Measurements from ENCODE around the gene PLXDC1.
A peak's percentile ranks its signal among the peaks of the same experiment; 100 is the strongest.

The PLXDC1 gene

GRCh38 chr17:39073916-39074315, 77.5 kb downstream of the PLXDC1 start:
- Histone ChIP-seq H3K36me3 (ENCODE audit: control insufficient read depth in 1 of 2, insufficient read depth in 2 of 2, low read length in 2 of 2) (peaks cover 0 to 4% of the 10 kb centered on the region in 2 donors), H3K27ac (ENCODE audit: low read length) (no peak overlapping the region), H3K27me3 (ENCODE audit: low read depth, low read length) (no peaks in the 10 kb centered on the region), H3K4me3 (ENCODE audit: low read depth in 1 of 2, low read length in 2 of 2) (no peak overlapping the region), H3K4me1 (ENCODE audit: control insufficient read depth in 1 of 2, insufficient read depth in 2 of 2, low read length in 2 of 2) (no peaks in the 10 kb centered on the region), H3K9me3 (ENCODE audit: control insufficient read depth in 1 of 2, low read length in 2 of 2) (no peaks in the 10 kb centered on the region)

GRCh38 chr17:39073353-39073752, 78.1 kb downstream of the PLXDC1 start:
- no peak overlapping the region for H3K27ac ChIP-seq (ENCODE audit: low read length)
- peaks cover 0 to 4% of the 10 kb centered on the region in 2 donors for H3K36me3 ChIP-seq (ENCODE audit: control insufficient read depth in 1 of 2, insufficient read depth in 2 of 2, low read length in 2 of 2)
- H3K4me3 ChIP-seq (ENCODE audit: low read depth in 1 of 2, low read length in 2 of 2): no peak overlapping the region
- H3K4me1 ChIP-seq (ENCODE audit: control insufficient read depth in 1 of 2, insufficient read depth in 2 of 2, low read length in 2 of 2): no peaks in the 10 kb centered on the region
- no peaks in the 10 kb centered on the region for H3K27me3 ChIP-seq (ENCODE audit: low read depth, low read length)
- no peaks in the 10 kb centered on the region for H3K9me3 ChIP-seq (ENCODE audit: control insufficient read depth in 1 of 2, low read length in 2 of 2)

- H3K4me3 ChIP-seq (ENCODE audit: low read depth in 1 of 2, low read length in 2 of 2): no peak overlapping the region
- H3K27ac ChIP-seq (ENCODE audit: low read length): no peak overlapping the region
- no peaks in the 10 kb centered on the region for H3K9me3 ChIP-seq (ENCODE audit: control insufficient read depth in 1 of 2, low read length in 2 of 2)
- H3K4me1 ChIP-seq (ENCODE audit: control insufficient read depth in 1 of 2, insufficient read depth in 2 of 2, low read length in 2 of 2): no peaks in the 10 kb centered on the region
- no peaks in the 10 kb centered on the region for H3K27me3 ChIP-seq (ENCODE audit: low read depth, low read length)
- no peaks in the 10 kb centered on the region for H3K36me3 ChIP-seq (ENCODE audit: control insufficient read depth in 1 of 2, insufficient read depth in 2 of 2, low read length in 2 of 2)
Measured at GRCh38 chr17:39071573-39071972, 79.9 kb downstream of the PLXDC1 start.

- H3K9me3 ChIP-seq (ENCODE audit: control insufficient read depth in 1 of 2, low read length in 2 of 2): no peaks in the 10 kb centered on the region
- no peak overlapping the region for H3K4me3 ChIP-seq (ENCODE audit: low read depth in 1 of 2, low read length in 2 of 2)
- no peaks in the 10 kb centered on the region for H3K27me3 ChIP-seq (ENCODE audit: low read depth, low read length)
- H3K4me1 ChIP-seq (ENCODE audit: control insufficient read depth in 1 of 2, insufficient read depth in 2 of 2, low read length in 2 of 2): no peaks in the 10 kb centered on the region
- no peaks in the 10 kb centered on the region for H3K36me3 ChIP-seq (ENCODE audit: control insufficient read depth in 1 of 2, insufficient read depth in 2 of 2, low read length in 2 of 2)
- H3K27ac ChIP-seq (ENCODE audit: low read length): no peak overlapping the region
Measured at GRCh38 chr17:39069114-39069756, 82.2 kb downstream of the PLXDC1 start.

- H3K27me3 ChIP-seq (ENCODE audit: low read depth, low read length): no peaks in the 10 kb centered on the region
- peaks cover 0 to 5% of the 10 kb centered on the region in 2 donors for H3K4me1 ChIP-seq (ENCODE audit: control insufficient read depth in 1 of 2, insufficient read depth in 2 of 2, low read length in 2 of 2)
- H3K9me3 ChIP-seq (ENCODE audit: control insufficient read depth in 1 of 2, low read length in 2 of 2): no peaks in the 10 kb centered on the region
- no peak overlapping the region for H3K4me3 ChIP-seq (ENCODE audit: low read depth in 1 of 2, low read length in 2 of 2)
- H3K36me3 ChIP-seq (ENCODE audit: control insufficient read depth in 1 of 2, insufficient read depth in 2 of 2, low read length in 2 of 2): no peaks in the 10 kb centered on the region
- no peak overlapping the region for H3K27ac ChIP-seq (ENCODE audit: low read length)
Measured at GRCh38 chr17:39064819-39065218, 86.6 kb downstream of the PLXDC1 start.

GRCh38 chr17:39064374-39064773, 87.1 kb downstream of the PLXDC1 start:
- no peaks in the 10 kb centered on the region for H3K36me3 ChIP-seq (ENCODE audit: control insufficient read depth in 1 of 2, insufficient read depth in 2 of 2, low read length in 2 of 2)
- H3K9me3 ChIP-seq (ENCODE audit: control insufficient read depth in 1 of 2, low read length in 2 of 2): no peaks in the 10 kb centered on the region
- peaks cover 0 to 5% of the 10 kb centered on the region in 2 donors for H3K4me1 ChIP-seq (ENCODE audit: control insufficient read depth in 1 of 2, insufficient read depth in 2 of 2, low read length in 2 of 2)
- no peak overlapping the region for H3K27ac ChIP-seq (ENCODE audit: low read length)
- H3K27me3 ChIP-seq (ENCODE audit: low read depth, low read length): no peaks in the 10 kb centered on the region
- H3K4me3 ChIP-seq (ENCODE audit: low read depth in 1 of 2, low read length in 2 of 2): no peak overlapping the region

GRCh38 chr17:39063681-39064069, 87.8 kb downstream of the PLXDC1 start:
- Histone ChIP-seq H3K27me3 (ENCODE audit: low read depth, low read length) (no peaks in the 10 kb centered on the region), H3K9me3 (ENCODE audit: control insufficient read depth in 1 of 2, low read length in 2 of 2) (no peaks in the 10 kb centered on the region), H3K27ac (ENCODE audit: low read length) (no peak overlapping the region), H3K4me3 (ENCODE audit: low read depth in 1 of 2, low read length in 2 of 2) (no peak overlapping the region), H3K4me1 (ENCODE audit: control insufficient read depth in 1 of 2, insufficient read depth in 2 of 2, low read length in 2 of 2) (peaks cover 0 to 5% of the 10 kb centered on the region in 2 donors), H3K36me3 (ENCODE audit: control insufficient read depth in 1 of 2, insufficient read depth in 2 of 2, low read length in 2 of 2) (no peaks in the 10 kb centered on the region)

- Histone ChIP-seq H3K27me3 (ENCODE audit: low read depth, low read length) (no peaks in the 10 kb centered on the region), H3K4me3 (ENCODE audit: low read depth in 1 of 2, low read length in 2 of 2) (no peak overlapping the region), H3K9me3 (ENCODE audit: control insufficient read depth in 1 of 2, low read length in 2 of 2) (no peaks in the 10 kb centered on the region), H3K27ac (ENCODE audit: low read length) (no peak overlapping the region), H3K4me1 (ENCODE audit: control insufficient read depth in 1 of 2, insufficient read depth in 2 of 2, low read length in 2 of 2) (peaks cover 0 to 5% of the 10 kb centered on the region in 2 donors), H3K36me3 (ENCODE audit: control insufficient read depth in 1 of 2, insufficient read depth in 2 of 2, low read length in 2 of 2) (no peaks in the 10 kb centered on the region)
Measured at GRCh38 chr17:39062846-39063680, 88.4 kb downstream of the PLXDC1 start.

GRCh38 chr17:39058524-39058923, 92.9 kb downstream of the PLXDC1 start:
- Histone ChIP-seq H3K36me3 (ENCODE audit: control insufficient read depth in 1 of 2, insufficient read depth in 2 of 2, low read length in 2 of 2) (no peaks in the 10 kb centered on the region), H3K4me1 (ENCODE audit: control insufficient read depth in 1 of 2, insufficient read depth in 2 of 2, low read length in 2 of 2) (no peaks in the 10 kb centered on the region), H3K9me3 (ENCODE audit: control insufficient read depth in 1 of 2, low read length in 2 of 2) (no peaks in the 10 kb centered on the region), H3K27me3 (ENCODE audit: low read depth, low read length) (no peaks in the 10 kb centered on the region), H3K27ac (ENCODE audit: low read length) (no peak overlapping the region), H3K4me3 (ENCODE audit: low read depth in 1 of 2, low read length in 2 of 2) (no peak overlapping the region)

- H3K4me3 ChIP-seq (ENCODE audit: low read depth in 1 of 2, low read length in 2 of 2): peak overlapping the region in 1 of 2 donors; percentile 21
- H3K36me3 ChIP-seq (ENCODE audit: control insufficient read depth in 1 of 2, insufficient read depth in 2 of 2, low read length in 2 of 2): no peaks in the 10 kb centered on the region
- no peaks in the 10 kb centered on the region for H3K4me1 ChIP-seq (ENCODE audit: control insufficient read depth in 1 of 2, insufficient read depth in 2 of 2, low read length in 2 of 2)
- no peaks in the 10 kb centered on the region for H3K27me3 ChIP-seq (ENCODE audit: low read depth, low read length)
- H3K9me3 ChIP-seq (ENCODE audit: control insufficient read depth in 1 of 2, low read length in 2 of 2): no peaks in the 10 kb centered on the region
- H3K27ac ChIP-seq (ENCODE audit: low read length): no peak overlapping the region
Measured at GRCh38 chr17:39057701-39058206, 93.7 kb downstream of the PLXDC1 start.

- Histone ChIP-seq H3K27ac (ENCODE audit: low read length) (no peak overlapping the region), H3K4me3 (ENCODE audit: low read depth in 1 of 2, low read length in 2 of 2) (no peak overlapping the region), H3K27me3 (ENCODE audit: low read depth, low read length) (no peaks in the 10 kb centered on the region), H3K9me3 (ENCODE audit: control insufficient read depth in 1 of 2, low read length in 2 of 2) (no peaks in the 10 kb centered on the region), H3K36me3 (ENCODE audit: control insufficient read depth in 1 of 2, insufficient read depth in 2 of 2, low read length in 2 of 2) (no peaks in the 10 kb centered on the region), H3K4me1 (ENCODE audit: control insufficient read depth in 1 of 2, insufficient read depth in 2 of 2, low read length in 2 of 2) (no peaks in the 10 kb centered on the region)
Measured at GRCh38 chr17:39054111-39054645, 97.3 kb downstream of the PLXDC1 start.

All from muscle layer of duodenum (tissue), 2 donors.